Dendritic cell treated with granulocyte-macrophage colony-stimulating factor and Interleukin-4, amounts not matched to agents 40 ng/mL and 50 ng/mL, for 4 days (primary cell): ENCODE measurements around the gene CANT1.

Experiments used
- H3K27ac Mint-ChIP-seq: one replicate; pipeline ENCODE4 v1.8.0; 2022; ENCODE audit warnings: mild to moderate bottlenecking, mixed read lengths
- H3K27me3 Mint-ChIP-seq: one replicate; pipeline ENCODE4 v1.8.0; 2022; ENCODE audit warnings: mild to moderate bottlenecking, mixed read lengths
- H3K36me3 Mint-ChIP-seq: one replicate; pipeline ENCODE4 v1.8.0; 2022; ENCODE audit warnings: low read depth, mixed read lengths
- H3K4me1 Mint-ChIP-seq: one replicate; pipeline ENCODE4 v1.8.0; 2022; ENCODE audit warnings: low read depth, mixed read lengths
- H3K4me3 Mint-ChIP-seq: one replicate; pipeline ENCODE4 v1.8.0; 2022; ENCODE audit warnings: mild to moderate bottlenecking, moderate library complexity, mixed read lengths
- H3K9me3 Mint-ChIP-seq: one replicate; pipeline ENCODE4 v1.8.0; 2022; ENCODE audit warnings: mixed read lengths
- intact Hi-C: fragments of 100-400 bp; cut with micrococcal nuclease; formaldehyde crosslinking; loops from one replicate; pipeline ENCODE4 v1.15.0; 2022

CANT1 gene

GRCh38 chr17:79018370-79018695, 8.8 kb upstream of the CANT1 start:
- Mint-ChIP-seq H3K36me3 (no peaks in the 10 kb centered on the region), H3K4me1 (peaks cover 5% of the 10 kb centered on the region), H3K27ac (no peak overlapping the region), H3K9me3 (peaks cover 9% of the 10 kb centered on the region), H3K4me3 (no peak overlapping the region), H3K27me3 (peaks cover 46% of the 10 kb centered on the region)
- intact Hi-C loops = no loop called here

GRCh38 chr17:79017546-79018369, 8.2 kb upstream of the CANT1 start:
- Mint-ChIP-seq H3K27ac (no peak overlapping the region), H3K4me3 (no peak overlapping the region)

GRCh38 chr17:79014158-79014758, 4.7 kb upstream of the CANT1 start:
- no peaks in the 10 kb centered on the region for H3K4me1 Mint-ChIP-seq
- H3K27ac Mint-ChIP-seq = no peak overlapping the region
- intact Hi-C loops = no loop called here
- peaks cover 6% of the 10 kb centered on the region for H3K36me3 Mint-ChIP-seq
- H3K4me3 Mint-ChIP-seq = no peak overlapping the region
- peaks cover 9% of the 10 kb centered on the region for H3K9me3 Mint-ChIP-seq
- H3K27me3 Mint-ChIP-seq = peaks cover 13% of the 10 kb centered on the region

More at GRCh38 chr17:79017546-79018369, 8.2 kb upstream of the CANT1 start:
- peaks cover 9% of the 10 kb centered on the region for H3K9me3 Mint-ChIP-seq
- H3K27me3 Mint-ChIP-seq = peaks cover 44% of the 10 kb centered on the region
- H3K4me1 Mint-ChIP-seq = peaks cover 4% of the 10 kb centered on the region
- intact Hi-C loops = no loop called here
- no peaks in the 10 kb centered on the region for H3K36me3 Mint-ChIP-seq

DNA sequence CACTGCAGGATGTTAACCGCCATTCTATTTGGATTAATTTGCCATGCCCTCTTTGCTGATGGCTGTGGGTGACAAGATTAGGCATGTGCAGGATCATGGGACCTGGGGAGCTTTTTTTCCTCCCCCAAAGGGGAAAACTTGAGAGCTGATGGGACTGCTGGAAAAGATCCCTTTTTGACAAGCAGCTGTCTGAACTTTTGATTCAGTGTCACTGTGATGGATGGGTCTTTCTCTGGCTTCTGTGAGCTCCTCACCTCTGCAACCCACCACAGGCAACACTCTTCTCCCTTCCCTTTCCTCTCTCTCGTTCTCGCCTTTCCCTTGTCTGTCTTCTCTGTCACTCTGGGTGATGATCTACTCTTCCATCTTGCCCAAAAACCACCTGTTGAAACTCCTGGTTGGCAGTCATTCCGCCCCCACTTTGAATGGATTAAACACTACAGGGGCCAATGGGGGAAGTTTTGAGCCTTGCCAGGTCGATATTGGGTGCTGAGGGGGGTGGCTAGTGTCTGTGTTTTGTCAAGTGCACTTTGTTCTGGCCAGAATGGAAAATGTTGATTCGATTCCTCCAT, 3.1 kb upstream of the CANT1 start:
- H3K27me3 Mint-ChIP-seq = peaks cover 10% of the 10 kb centered on the region
- intact Hi-C loops = no loop called here
- no peak overlapping the region for H3K4me3 Mint-ChIP-seq
- H3K9me3 Mint-ChIP-seq = peaks cover 9% of the 10 kb centered on the region
- H3K27ac Mint-ChIP-seq = no peak overlapping the region
- H3K4me1 Mint-ChIP-seq = peaks cover 15% of the 10 kb centered on the region
- peaks cover 22% of the 10 kb centered on the region for H3K36me3 Mint-ChIP-seq

GRCh38 chr17:79011451-79012147, 2.0 kb upstream of the CANT1 start:
- H3K9me3 Mint-ChIP-seq = peaks cover 9% of the 10 kb centered on the region
- H3K4me3 Mint-ChIP-seq = no peak overlapping the region
- H3K27ac Mint-ChIP-seq = no peak overlapping the region
- peaks cover 31% of the 10 kb centered on the region for H3K36me3 Mint-ChIP-seq
- H3K27me3 Mint-ChIP-seq = peaks cover 10% of the 10 kb centered on the region
- H3K4me1 Mint-ChIP-seq = peaks cover 25% of the 10 kb centered on the region
- intact Hi-C loops = no loop called here

GRCh38 chr17:79010304-79010646, 711 bp upstream of the CANT1 start:
- Mint-ChIP-seq H3K4me3 (peak overlapping the region; percentile 89), H3K27ac (peak overlapping the region; percentile 95), H3K9me3 (peaks cover 9% of the 10 kb centered on the region), H3K4me1 (peaks cover 38% of the 10 kb centered on the region), H3K36me3 (peaks cover 31% of the 10 kb centered on the region), H3K27me3 (peaks cover 8% of the 10 kb centered on the region)
- intact Hi-C loops = no loop called here

DNA sequence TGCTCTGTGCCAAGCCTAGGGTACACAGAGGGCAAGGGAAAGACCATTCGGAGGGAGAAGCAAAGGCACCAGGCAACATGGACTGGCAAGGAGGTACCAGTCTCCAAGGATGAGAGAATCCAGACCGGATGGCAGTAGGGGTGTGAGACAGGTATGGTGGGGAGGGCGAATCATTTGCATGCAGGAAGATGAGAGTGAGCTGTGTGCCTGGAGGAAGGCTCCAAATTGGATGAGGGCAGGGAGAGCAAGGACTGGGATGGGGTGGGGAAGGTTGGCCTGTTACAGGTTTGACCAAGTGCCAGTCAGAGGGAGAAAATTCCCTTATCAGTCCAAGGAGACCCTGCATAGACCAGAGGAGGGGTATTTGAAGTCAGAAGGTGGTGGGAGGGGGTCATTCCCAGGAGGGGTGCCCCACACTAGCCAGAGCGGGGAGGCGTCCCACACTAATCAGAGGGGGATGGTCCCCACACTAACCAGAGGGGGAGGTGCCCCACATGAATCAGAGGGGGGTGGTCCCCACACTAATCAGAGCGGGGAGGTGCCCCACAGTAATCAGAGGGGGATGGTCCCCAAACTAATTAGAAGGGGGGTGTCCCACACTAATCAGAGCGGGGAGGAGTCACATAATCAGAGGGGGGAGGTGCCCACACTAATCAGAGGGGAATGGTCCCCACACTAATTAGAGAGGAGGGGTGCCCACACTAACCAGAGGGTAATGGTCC, 737 bp downstream of the CANT1 start:
- Mint-ChIP-seq H3K9me3 (peaks cover 2% of the 10 kb centered on the region), H3K36me3 (peaks cover 32% of the 10 kb centered on the region), H3K4me1 (peaks cover 42% of the 10 kb centered on the region), H3K27me3 (peaks cover 4% of the 10 kb centered on the region), H3K4me3 (peak overlapping the region; percentile 86), H3K27ac (peak overlapping the region; percentile 95)
- intact Hi-C loops = no loop called here

DNA sequence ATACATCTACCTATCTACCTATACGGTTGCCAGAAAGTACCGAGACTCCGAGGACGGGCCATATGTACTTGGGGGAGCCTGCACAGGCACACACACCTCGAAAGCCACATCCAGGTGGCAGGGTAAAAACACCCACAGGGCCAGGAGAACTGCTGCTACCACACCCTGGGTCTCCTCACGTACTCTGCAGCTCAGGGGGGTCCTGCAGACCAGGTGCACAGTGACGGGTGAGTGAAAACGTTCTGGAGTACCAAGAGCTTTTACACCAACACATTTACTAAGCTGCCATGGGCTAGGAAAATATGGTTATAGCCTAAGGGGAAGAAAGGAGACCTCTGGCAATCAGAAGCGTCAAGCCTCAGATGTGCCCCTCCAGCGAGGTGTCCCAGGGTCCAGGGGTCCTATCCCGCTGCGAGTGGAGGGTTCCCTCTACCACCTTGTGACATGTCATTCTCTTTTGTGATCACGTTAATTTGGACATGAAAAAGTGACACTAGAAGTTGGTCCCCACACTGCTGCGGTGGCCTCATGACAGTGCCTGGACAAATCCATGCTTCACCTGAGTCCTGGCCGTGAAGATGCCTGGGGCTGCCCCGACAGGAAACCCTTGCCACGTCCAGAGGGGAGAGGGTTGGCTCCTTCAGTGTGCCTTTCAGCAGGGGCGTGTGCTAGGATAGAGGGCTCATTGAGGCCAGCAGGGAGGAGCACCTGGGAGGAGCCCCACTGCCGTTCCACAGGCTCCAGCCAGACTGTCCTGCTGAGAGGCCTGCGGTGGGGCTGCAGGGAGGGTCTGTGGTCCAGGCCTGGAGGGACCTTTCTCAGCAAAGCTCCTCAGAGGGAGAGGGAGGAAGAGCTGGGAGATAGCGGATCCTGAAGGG, 1.8 kb downstream of the CANT1 start:
- Mint-ChIP-seq H3K9me3 (no peaks in the 10 kb centered on the region), H3K36me3 (peaks cover 42% of the 10 kb centered on the region), H3K4me1 (peaks cover 46% of the 10 kb centered on the region), H3K4me3 (peak overlapping the region; percentile 86), H3K27me3 (no peaks in the 10 kb centered on the region), H3K27ac (peak overlapping the region; percentile 95)
- intact Hi-C loops = no loop called here

GRCh38 chr17:79006794-79007503, 2.6 kb downstream of the CANT1 start:
- Mint-ChIP-seq H3K36me3 (peaks cover 50% of the 10 kb centered on the region), H3K4me3 (no peak overlapping the region), H3K9me3 (no peaks in the 10 kb centered on the region), H3K4me1 (peaks cover 46% of the 10 kb centered on the region), H3K27me3 (no peaks in the 10 kb centered on the region), H3K27ac (no peak overlapping the region)
- intact Hi-C loops = no loop called here

DNA sequence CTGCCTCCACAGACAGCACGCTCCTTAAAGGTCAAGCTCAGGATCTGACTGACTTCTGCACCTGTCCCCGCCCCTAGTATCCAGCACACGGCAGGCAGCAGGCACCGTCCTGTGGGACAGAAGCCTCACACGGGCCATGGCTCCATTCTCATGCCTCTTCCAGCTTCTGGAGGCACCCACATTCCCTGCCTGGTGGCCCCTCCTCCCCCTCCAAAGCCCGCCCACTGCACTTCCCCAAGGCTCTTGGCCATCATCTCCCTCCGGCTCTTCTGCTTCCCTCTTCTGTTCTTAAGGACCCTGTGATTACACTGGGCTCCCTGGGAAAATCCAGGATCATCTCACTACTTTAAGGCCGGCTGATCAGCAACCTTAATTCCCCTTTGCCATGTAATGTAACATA, 3.5 kb downstream of the CANT1 start:
- Mint-ChIP-seq H3K9me3 (no peaks in the 10 kb centered on the region), H3K27ac (peak overlapping the region; percentile 34), H3K27me3 (no peaks in the 10 kb centered on the region), H3K4me1 (peaks cover 55% of the 10 kb centered on the region), H3K36me3 (peaks cover 59% of the 10 kb centered on the region), H3K4me3 (no peak overlapping the region)
- intact Hi-C loops = no loop called here

- no peak overlapping the region for H3K27ac Mint-ChIP-seq
- no peak overlapping the region for H3K4me3 Mint-ChIP-seq
- no peaks in the 10 kb centered on the region for H3K9me3 Mint-ChIP-seq
- no peaks in the 10 kb centered on the region for H3K27me3 Mint-ChIP-seq
- peaks cover 67% of the 10 kb centered on the region for H3K36me3 Mint-ChIP-seq
- intact Hi-C loops = no loop called here
- H3K4me1 Mint-ChIP-seq = peaks cover 55% of the 10 kb centered on the region
Observed at GRCh38 chr17:79005063-79005861, 4.3 kb downstream of the CANT1 start.
